HG03558 (cell line): ENCODE results near the gene PSMB9.

Experiments used
- ATAC-seq: cut with Tn5 transposase; IDR thresholded peaks from one replicate; pipeline ENCODE4 v1.9.1; 2021; ENCODE audit warnings: moderate number of reproducible peaks; ENCODE audit not compliant: unreplicated experiment; ENCODE audit errors: extremely low read depth

The PSMB9 gene

GRCh38 chr6:32838114-32838958, 15.7 kb upstream of the PSMB9 start, which contains the start of gene TAP2:
Gene TAP2, minus strand, starts transcription at chr6:32838739. Its CDS starts 506 bp downstream, at chr6:32838233.
- ATAC-seq: peak; percentile 34

GRCh38 chr6:32839356-32839755, 14.6 kb upstream of the PSMB9 start:
- no peak for ATAC-seq

- no peak for ATAC-seq
Measured at GRCh38 chr6:32840604-32841246, 13.3 kb upstream of the PSMB9 start.

- ATAC-seq: no peak
Measured at GRCh38 chr6:32842021-32842650, 11.9 kb upstream of the PSMB9 start.

- no peak for ATAC-seq
Measured at GRCh38 chr6:32842690-32843089, 11.3 kb upstream of the PSMB9 start.

GRCh38 chr6:32843331-32843978, 10.5 kb upstream of the PSMB9 start:
- ATAC-seq: no peak

- ATAC-seq: peak; percentile 40
Measured at GRCh38 chr6:32843979-32844838, 9.8 kb upstream of the PSMB9 start, which contains the start of gene PSMB8. Gene PSMB8, minus strand, starts transcription at chr6:32844047. Its CDS starts 51 bp downstream, at chr6:32843996.

- no peak for ATAC-seq
Measured at GRCh38 chr6:32844839-32845383, 9.1 kb upstream of the PSMB9 start.

- no peak for ATAC-seq
Measured at GRCh38 chr6:32845384-32845884, 8.6 kb upstream of the PSMB9 start.

GRCh38 chr6:32847004-32847403, 7.0 kb upstream of the PSMB9 start:
- ATAC-seq: no peak

- ATAC-seq: no peak
Measured at GRCh38 chr6:32847795-32848194, 6.2 kb upstream of the PSMB9 start.

- no peak for ATAC-seq
Measured at GRCh38 chr6:32849126-32849525, 4.9 kb upstream of the PSMB9 start.

GRCh38 chr6:32851025-32851424, 3.0 kb upstream of the PSMB9 start:
- no peak for ATAC-seq

GRCh38 chr6:32852018-32852843, 1.8 kb upstream of the PSMB9 start:
- ATAC-seq: no peak

GRCh38 chr6:32852844-32853540, 1.0 kb upstream of the PSMB9 start:
- ATAC-seq: peak; percentile 21

- no peak for ATAC-seq
Measured at GRCh38 chr6:32854376-32855178, 585 bp downstream of the PSMB9 start.
